Caco-2 (cell line): ENCODE results near the gene SERINC3. TPM values are rescaled to one million over a fixed set of nuclear protein-coding genes. Genes with fewer than 3 reads are reported as not detected.
A peak's percentile ranks its signal among the peaks of the same experiment; 100 is the strongest.

Experiments
- Bru-seq: library from RNA; stranded (reverse); fragments of 400-500 nt; gene quantifications from one replicate; lab custom pipeline; 2021; lab: Mats Ljungman, UMichigan
- BruChase-seq, 2 experiments: library from RNA; stranded (reverse); fragments of 400-500 nt; gene quantifications; one replicate each; lab custom pipeline; 2021; lab: Mats Ljungman, UMichigan
- BruUV-seq: library from RNA; stranded (reverse); fragments of 400-500 nt; replicated peaks from 2 replicates; lab custom pipeline; 2021; lab: Mats Ljungman, UMichigan
- CTCF ChIA-PET: fragments of 300-600 bp; sonication (Branson Sonifier 250); formaldehyde crosslinking; loops from one replicate; lab custom pipeline; 2022; ENCODE audit warnings: antibody characterized with exemption; lab: Charles Lee
- POLR2A ChIA-PET: fragments of 300-600 bp; sonication (Branson Sonifier 250); formaldehyde crosslinking; loops from one replicate; lab custom pipeline; 2022; ENCODE audit warnings: antibody characterized with exemption; lab: Charles Lee
- DNase-seq, 2 experiments: peaks; one replicate each; pipeline versions ENCODE4 v3.0.0 to v3.0.0-alpha.2; 2020 to 2022
- H3K27me3 ChIP-seq: replicated peaks from 2 replicates; pipeline ENCODE4 v1.6.0; 2011; ENCODE audit warnings: low read length; ENCODE audit not compliant: control insufficient read depth, insufficient read depth
- H3K36me3 ChIP-seq: 2 replicates; pipeline ENCODE4 v1.5.1; 2011; ENCODE audit warnings: low read length; ENCODE audit not compliant: control insufficient read depth, insufficient read depth
- H3K4me1 ChIP-seq: fragments of 250-450 bp; sonication (Bioruptor Pico); 2 replicates; pipeline ENCODE4 v1.5.1; 2020; ENCODE audit warnings: mild to moderate bottlenecking
- H3K4me3 ChIP-seq: 2 replicates; pipeline ENCODE4 v1.5.1; 2011; ENCODE audit warnings: low read depth, mild to moderate bottlenecking, control low read depth, low read length
- H3K9me3 ChIP-seq: fragments of 250-450 bp; sonication (Bioruptor Pico); 2 replicates; pipeline ENCODE4 v1.5.1; 2020; ENCODE audit warnings: mild to moderate bottlenecking, moderate library complexity
- H3K27ac Mint-ChIP-seq: one replicate; pipeline ENCODE4 v1.8.0; 2022; ENCODE audit warnings: mixed read lengths; ENCODE audit not compliant: unreplicated experiment
- H3K27me3 Mint-ChIP-seq: one replicate; pipeline ENCODE4 v1.8.0; 2022; ENCODE audit warnings: mixed read lengths; ENCODE audit not compliant: insufficient read depth, unreplicated experiment
- H3K36me3 Mint-ChIP-seq: one replicate; pipeline ENCODE4 v1.8.0; 2022; ENCODE audit warnings: mild to moderate bottlenecking, mixed read lengths; ENCODE audit not compliant: insufficient read depth, unreplicated experiment
- H3K4me1 Mint-ChIP-seq: one replicate; pipeline ENCODE4 v1.8.0; 2022; ENCODE audit warnings: low read depth, mixed read lengths; ENCODE audit not compliant: unreplicated experiment
- H3K4me3 Mint-ChIP-seq: one replicate; pipeline ENCODE4 v1.8.0; 2022; ENCODE audit warnings: mild to moderate bottlenecking, moderate library complexity, mixed read lengths; ENCODE audit not compliant: unreplicated experiment
- H3K9me3 Mint-ChIP-seq: one replicate; pipeline ENCODE4 v1.8.0; 2022; ENCODE audit warnings: mixed read lengths; ENCODE audit not compliant: unreplicated experiment
- intact Hi-C: fragments of 100-400 bp; cut with micrococcal nuclease; formaldehyde crosslinking; loops from one replicate; pipeline ENCODE4 v1.10.0; 2022; ENCODE audit not compliant: unreplicated experiment
- long read RNA-seq: library from polyadenylated mRNA; stranded (forward); transcript quantifications from one replicate; pipeline ENCODE4 v2.0.0, GENCODE V29; 2022
- total RNA-seq: library from RNA; stranded (reverse); gene quantifications from 2 replicates; pipeline ENCODE4 v1.2.3, GENCODE V29; 2022
- TF ChIP-seq, protein P1 (sequence below), 2 experiments: fragments of 200-600 bp in 1 of 2; IDR thresholded peaks; 1 replicate in 1 of 2; 2 replicates in 1 of 2; pipeline versions ENCODE4 v1.5.1 to v1.8.0; 2011 to 2022; ENCODE audit warnings: antibody characterized with exemption in 1 of 2, control low read depth in 1 of 2, inconsistent platforms in 1 of 2, low read depth in 1 of 2, low read length in 1 of 2, mild to moderate bottlenecking in 1 of 2, moderate library complexity in 1 of 2; ENCODE audit not compliant: insufficient read depth in 1 of 2, severe bottlenecking in 1 of 2, unreplicated experiment in 1 of 2

The SERINC3 gene
- total RNA-seq: 179 and 185 TPM in 2 replicates
- percentile 97 among the genes with signal in this experiment for Bru-seq, nascent RNA
- percentile 98 among the genes with signal in this experiment for BruChase-seq, experiment 1, labeled RNA remaining after a 2-hour chase
- percentile 99 among the genes with signal in this experiment for BruChase-seq, experiment 2, labeled RNA remaining after a 6-hour chase
- long read RNA-seq, full-length matches to known transcripts: 518 of 594 reads
- long read RNA-seq, partial matches to known transcripts: 15 of 594 reads
- long read RNA-seq, other reads (novel, unspliced or antisense): 61 of 594 reads

DNA sequence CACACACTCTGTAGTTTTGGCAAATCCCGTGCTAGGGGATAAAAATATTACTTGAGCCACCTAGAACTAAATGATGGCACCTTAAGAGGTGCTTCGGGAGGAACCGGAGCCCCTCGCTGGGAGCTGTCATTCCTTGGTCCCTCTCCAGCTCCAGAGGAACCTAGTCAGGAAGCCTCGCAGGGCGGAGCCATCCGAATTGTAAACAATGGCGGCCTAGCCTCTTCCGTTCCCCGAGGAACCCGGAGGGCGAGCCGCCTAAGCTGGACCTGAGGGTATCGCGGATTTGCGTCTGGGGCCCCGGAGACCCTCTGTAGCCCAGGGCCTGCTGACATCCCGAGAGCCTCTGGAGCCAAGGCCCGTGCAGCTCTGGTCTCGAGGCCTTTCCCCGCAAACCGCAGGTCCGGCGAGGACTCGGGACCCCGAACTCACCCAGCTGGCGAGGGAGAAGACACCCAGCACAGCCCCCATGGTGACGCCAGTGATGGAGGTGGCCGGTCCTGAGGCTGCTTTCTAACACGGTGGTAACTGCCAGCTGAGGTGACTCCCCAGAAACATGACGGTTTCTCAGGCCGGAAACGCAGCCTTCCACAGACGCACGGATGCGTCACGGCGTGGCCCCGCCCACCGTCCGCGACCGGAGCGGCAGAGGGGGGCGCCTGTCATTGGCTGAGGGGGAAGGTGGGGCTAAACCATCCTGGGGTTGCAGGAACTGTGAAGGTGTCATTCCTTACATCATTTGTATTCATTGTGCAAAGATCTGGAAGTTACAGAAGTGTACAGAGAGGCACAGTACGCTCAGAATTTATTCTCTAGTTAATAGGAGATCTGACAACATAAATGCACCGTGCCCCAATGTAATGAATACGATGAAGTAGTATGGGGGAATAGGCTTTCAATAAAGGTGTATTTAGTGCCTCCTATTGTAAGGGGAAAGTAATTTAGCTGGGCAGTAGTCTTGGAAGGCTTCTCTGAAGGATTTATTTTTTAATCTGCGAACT is at the start of gene SERINC3:
Gene SERINC3 (minus strand): TSS at position 587 of the 998 bp plus-strand sequence. CDS start 119 bp downstream, at position 468.
- Mint-ChIP-seq H3K4me1 (peaks cover 68% of the 10 kb centered on the region), H3K27me3 (no peaks in the 10 kb centered on the region), H3K4me3 (peak within 1 kb of the TSS; percentile 68), H3K9me3 (no peaks in the 10 kb centered on the region), H3K36me3 (peaks cover 46% of the 10 kb centered on the region), H3K27ac (peak within 1 kb of the TSS; percentile 72)
- Histone ChIP-seq H3K4me3 (peak within 1 kb of the TSS; percentile 77), H3K9me3 (peaks cover 6% of the 10 kb centered on the region; the same call in 1 of the 2 replicates), H3K27me3 (no peaks in the 10 kb centered on the region), H3K36me3 (no peaks in the 10 kb centered on the region), H3K4me1 (peaks cover 68% of the 10 kb centered on the region)
- CTCF ChIA-PET: interaction anchor here (0.7 to 2.3 kb wide), 8 partner anchors 15 to 88 kb away, joined by 3 to 11 read pairs (median 4); partner anchors contain the start of gene TTPAL
- TF ChIP-seq, protein P1, sequence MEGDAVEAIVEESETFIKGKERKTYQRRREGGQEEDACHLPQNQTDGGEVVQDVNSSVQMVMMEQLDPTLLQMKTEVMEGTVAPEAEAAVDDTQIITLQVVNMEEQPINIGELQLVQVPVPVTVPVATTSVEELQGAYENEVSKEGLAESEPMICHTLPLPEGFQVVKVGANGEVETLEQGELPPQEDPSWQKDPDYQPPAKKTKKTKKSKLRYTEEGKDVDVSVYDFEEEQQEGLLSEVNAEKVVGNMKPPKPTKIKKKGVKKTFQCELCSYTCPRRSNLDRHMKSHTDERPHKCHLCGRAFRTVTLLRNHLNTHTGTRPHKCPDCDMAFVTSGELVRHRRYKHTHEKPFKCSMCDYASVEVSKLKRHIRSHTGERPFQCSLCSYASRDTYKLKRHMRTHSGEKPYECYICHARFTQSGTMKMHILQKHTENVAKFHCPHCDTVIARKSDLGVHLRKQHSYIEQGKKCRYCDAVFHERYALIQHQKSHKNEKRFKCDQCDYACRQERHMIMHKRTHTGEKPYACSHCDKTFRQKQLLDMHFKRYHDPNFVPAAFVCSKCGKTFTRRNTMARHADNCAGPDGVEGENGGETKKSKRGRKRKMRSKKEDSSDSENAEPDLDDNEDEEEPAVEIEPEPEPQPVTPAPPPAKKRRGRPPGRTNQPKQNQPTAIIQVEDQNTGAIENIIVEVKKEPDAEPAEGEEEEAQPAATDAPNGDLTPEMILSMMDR (IDR thresholded peaks at IDR 0.05; ENCODE audit: insufficient read depth in 1 of 2, low read depth in 1 of 2, low read length in 1 of 2, severe bottlenecking in 1 of 2, unreplicated experiment in 1 of 2): peak in 1 of 2 experiments; percentile 22
- peak; percentile 98 to 100 for DNase-seq
- POLR2A ChIA-PET: interaction anchor here (0.5 to 1.8 kb wide), 8 partner anchors 8 to 226 kb away, joined by 3 to 11 read pairs (median 3); partner anchors contain the start of gene TTPAL
- TSS peak; percentile 45 for BruUV-seq
- intact Hi-C loops: loop anchor here (1.0 to 10.0 kb wide), 7 partner anchors 16 to 363 kb away; partner anchors contain the start of genes HNF4A and YWHAB

DNA sequence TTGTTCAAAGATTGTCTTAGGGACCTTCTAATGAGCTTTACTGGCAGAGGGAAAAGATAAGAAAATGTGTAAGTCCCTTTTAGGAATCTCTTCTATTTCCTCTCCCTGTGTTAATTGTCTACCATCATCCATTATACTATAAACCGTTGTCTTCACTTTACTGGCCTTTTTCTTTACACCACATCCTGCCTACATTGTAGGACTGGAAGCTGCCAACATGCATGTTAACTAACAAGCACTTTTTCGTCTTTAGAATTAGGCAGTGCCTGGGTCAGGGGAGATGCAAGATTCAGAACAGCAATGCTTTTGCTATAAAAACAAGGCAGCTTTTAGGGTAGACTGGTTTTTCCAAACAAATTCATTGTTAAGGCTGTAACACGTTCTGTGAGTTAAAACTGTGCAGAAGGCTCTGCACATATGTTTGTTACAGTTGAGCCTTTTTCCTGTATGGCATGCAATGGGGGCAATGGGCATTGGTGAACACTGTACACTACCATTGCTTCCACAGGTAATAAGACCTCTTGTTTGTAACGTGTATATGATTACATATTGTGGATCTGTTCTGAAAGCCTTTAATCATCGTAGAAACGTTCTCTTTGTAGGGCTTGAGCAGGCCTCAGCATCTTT is 49.6 kb upstream of the SERINC3 start:
- BruUV-seq: no TSS peak
- TF ChIP-seq, protein P1 (IDR thresholded peaks at IDR 0.05; ENCODE audit: insufficient read depth in 1 of 2, low read depth in 1 of 2, low read length in 1 of 2, severe bottlenecking in 1 of 2, unreplicated experiment in 1 of 2): no peak
- H3K36me3 Mint-ChIP-seq: no peaks in the 10 kb centered on the region
- ChIA-PET CTCF (interaction anchor here (0.6 to 0.7 kb wide), 2 partner anchors 75 to 1228 kb away, joined by 3 read pairs; no protein-coding TSS in a partner anchor), POLR2A (no interaction called here)
- no peak for DNase-seq
- H3K27ac Mint-ChIP-seq: no peak overlapping the region
- 0 out of 2 replicates have a peak, but pooled peaks cover 9% of the 10 kb centered on the region for H3K4me1 ChIP-seq
- H3K27me3 Mint-ChIP-seq: no peaks in the 10 kb centered on the region
- H3K4me3 Mint-ChIP-seq: no peak overlapping the region
- no peaks in the 10 kb centered on the region for H3K9me3 Mint-ChIP-seq
- no peaks in the 10 kb centered on the region for H3K9me3 ChIP-seq
- H3K36me3 ChIP-seq: no peaks in the 10 kb centered on the region
- H3K4me3 ChIP-seq: no peak overlapping the region
- H3K4me1 Mint-ChIP-seq: peaks cover 20% of the 10 kb centered on the region
- intact Hi-C loops: no loop called here
- no peaks in the 10 kb centered on the region for H3K27me3 ChIP-seq
